Measurements from ENCODE around the gene MAP3K4.

DNA sequence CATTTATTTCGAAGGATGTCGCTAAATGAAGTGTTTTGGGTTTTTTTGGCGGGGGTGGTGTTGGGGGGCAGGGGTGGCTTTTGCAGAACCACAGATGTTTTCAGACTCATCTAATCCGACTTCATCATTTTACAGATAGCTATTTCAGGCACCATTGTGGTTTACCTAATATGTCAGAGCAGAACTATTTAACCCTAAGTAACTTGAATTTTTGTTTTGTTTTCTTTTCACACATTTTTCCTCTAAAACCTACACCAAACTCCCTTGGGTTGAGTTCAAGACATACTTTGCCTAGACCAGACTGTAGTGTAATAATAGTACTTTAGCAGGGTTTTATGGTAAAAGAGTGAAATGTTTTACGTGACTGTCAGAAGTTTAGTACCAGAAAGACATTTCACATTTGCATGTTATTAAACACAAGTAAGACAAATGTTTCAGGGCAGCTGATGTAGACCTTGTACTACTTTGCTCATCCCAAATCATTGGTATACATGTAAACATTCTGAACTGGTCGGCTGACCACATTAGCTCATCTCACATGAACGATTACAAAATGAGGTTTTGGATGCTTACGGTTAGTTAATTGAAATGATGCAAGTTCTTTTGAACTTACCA, 37.7 kb downstream of the MAP3K4 start:
- TF ChIP-seq, protein P1, sequence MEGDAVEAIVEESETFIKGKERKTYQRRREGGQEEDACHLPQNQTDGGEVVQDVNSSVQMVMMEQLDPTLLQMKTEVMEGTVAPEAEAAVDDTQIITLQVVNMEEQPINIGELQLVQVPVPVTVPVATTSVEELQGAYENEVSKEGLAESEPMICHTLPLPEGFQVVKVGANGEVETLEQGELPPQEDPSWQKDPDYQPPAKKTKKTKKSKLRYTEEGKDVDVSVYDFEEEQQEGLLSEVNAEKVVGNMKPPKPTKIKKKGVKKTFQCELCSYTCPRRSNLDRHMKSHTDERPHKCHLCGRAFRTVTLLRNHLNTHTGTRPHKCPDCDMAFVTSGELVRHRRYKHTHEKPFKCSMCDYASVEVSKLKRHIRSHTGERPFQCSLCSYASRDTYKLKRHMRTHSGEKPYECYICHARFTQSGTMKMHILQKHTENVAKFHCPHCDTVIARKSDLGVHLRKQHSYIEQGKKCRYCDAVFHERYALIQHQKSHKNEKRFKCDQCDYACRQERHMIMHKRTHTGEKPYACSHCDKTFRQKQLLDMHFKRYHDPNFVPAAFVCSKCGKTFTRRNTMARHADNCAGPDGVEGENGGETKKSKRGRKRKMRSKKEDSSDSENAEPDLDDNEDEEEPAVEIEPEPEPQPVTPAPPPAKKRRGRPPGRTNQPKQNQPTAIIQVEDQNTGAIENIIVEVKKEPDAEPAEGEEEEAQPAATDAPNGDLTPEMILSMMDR (IDR thresholded peaks at IDR 0.05), result no peak
- no peak for TF ChIP-seq POLR2A (IDR thresholded peaks at IDR 0.05)
